Fibroblast of gingiva (primary cell): ENCODE data around the gene HAPLN3.

Experiments
- DNase-seq: peaks from one replicate; pipeline ENCODE4 v3.0.0-alpha.2; 2011; ENCODE audit warnings: low read depth

The HAPLN3 gene

GRCh38 chr15:88909956-88910831, 14.8 kb upstream of the HAPLN3 start:
- DNase-seq, result peak; percentile 86

- DNase-seq, result no peak
These were observed 13.6 kb upstream of the HAPLN3 start for GRCh38 chr15:88908697-88909621.

GRCh38 chr15:88908123-88908522, 12.8 kb upstream of the HAPLN3 start:
- no peak for DNase-seq

DNA sequence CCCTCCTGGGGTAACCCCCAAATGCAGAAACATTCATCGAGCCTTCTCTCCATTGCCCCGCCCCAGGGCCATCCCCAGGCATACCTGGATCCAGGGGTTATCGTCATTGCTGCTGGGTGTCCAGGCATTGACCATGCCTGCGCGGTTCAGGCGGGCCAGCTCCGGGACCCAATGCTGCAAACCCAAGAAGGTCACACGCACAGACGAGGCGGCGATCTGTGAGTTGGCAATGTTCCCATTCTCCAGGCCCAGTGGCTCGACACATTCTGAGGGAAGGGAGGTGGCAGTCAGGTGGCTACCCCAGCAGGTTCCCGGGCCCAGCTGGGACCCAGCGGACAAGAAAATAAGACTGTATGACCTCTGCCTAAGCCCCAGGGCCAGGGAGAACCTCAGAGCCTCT, 11.8 kb upstream of the HAPLN3 start:
- DNase-seq, result no peak

- DNase-seq, result no peak
These were observed 11.2 kb upstream of the HAPLN3 start for GRCh38 chr15:88906551-88906950.

- DNase-seq, result no peak
These were observed 10.8 kb upstream of the HAPLN3 start for GRCh38 chr15:88906130-88906529.

DNA sequence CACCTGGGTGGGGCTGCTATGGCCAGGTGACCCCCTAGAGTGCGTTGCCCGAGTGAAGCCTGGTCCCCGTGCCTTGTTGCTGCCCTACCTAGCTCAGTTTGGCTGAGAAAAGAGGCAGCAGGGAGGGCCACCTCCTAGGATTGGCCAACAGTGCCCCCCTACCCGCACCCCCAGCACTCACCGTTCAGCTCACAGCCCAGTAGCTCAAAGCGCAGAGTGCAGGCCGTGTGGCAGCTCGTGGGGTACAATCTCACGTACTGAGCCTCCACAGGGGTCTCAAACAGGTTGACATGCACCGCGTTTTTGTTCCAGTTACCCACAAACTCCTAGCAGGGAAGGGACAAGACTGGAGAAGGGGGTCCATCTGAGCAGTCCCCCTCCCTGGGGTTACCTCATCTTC, 10.2 kb upstream of the HAPLN3 start:
- no peak for DNase-seq

DNA sequence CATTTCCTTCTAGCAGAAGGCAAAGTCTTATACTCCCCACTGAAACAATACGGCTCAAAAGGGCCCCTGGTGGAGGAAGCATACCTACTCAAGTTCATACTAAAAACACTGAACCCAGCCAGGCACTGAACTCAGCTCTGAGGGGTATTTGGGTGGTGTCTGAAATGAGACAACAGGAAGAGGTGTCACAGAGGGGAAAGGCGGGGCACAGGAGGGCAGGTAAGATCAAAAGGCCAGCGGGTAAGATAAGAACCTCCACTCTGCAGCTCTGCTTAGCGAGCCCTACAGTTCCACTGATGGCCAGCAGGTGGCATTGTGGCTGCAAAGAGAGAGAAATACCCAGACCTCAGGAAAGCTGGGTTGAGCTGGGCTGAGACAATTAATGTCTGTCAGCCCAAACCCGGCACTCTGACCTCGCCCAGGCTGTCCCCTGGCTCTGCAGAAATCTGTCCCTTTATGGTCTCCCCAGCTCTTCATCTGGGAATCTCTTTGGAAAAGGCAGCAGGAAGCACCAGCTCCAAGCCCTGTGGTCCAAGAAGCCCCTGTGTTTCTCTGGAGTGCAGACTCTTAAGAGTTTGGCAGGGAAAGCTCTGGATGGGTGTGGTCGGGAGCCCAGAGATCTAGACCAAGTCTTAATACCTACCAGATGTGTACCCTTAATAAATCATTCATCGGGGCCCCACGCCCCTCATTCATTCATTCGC, 9.4 kb upstream of the HAPLN3 start:
- DNase-seq, result peak; percentile 60

DNA sequence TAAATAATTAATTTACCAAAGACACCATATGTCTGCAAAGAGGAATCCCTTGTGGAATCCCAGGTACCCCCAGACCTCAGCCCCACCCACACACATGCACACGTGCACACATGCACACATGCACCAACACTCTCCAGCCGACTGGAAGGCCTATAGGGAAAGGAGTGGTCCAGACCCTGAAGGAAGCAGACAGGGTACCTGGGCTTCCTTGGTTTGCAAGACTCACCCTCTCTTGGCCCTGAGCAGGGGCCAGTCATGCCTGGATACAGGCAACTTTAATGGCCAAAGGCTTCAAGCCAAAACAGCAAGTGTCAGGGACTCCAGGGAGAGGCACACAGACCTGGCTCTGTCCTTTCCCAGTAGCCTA, 8.9 kb upstream of the HAPLN3 start:
- DNase-seq, result no peak

- no peak for DNase-seq
These were observed 7.5 kb upstream of the HAPLN3 start for GRCh38 chr15:88902846-88903245.

DNA sequence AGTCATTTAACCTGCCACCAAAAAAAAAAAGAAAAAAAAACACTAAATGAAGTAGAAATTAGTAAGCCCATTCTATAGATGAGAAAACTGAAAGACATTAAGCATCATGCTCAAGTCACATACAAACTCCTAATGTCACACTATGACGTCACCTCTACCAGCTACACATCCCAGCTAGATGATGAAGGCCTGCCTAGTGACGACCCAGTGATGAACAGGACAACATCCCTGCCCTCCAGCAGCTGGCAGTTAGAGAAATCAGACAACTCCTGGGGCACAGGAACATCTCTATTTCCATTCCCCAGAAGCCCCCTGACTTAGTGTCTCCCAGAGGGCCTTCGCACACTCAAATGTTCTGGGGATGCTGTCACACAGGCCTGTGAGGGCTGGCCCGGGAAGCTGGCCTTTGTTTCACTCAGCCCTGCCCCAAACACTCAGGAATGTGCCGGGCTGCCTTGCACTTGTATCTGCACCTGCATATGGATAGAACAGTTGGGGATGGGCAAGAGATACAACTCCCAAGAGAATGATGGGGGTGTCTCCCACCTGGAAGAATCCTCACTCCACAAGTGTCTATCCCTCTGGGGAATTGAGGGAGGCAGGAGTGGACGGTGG, 7.0 kb upstream of the HAPLN3 start:
- no peak for DNase-seq

DNA sequence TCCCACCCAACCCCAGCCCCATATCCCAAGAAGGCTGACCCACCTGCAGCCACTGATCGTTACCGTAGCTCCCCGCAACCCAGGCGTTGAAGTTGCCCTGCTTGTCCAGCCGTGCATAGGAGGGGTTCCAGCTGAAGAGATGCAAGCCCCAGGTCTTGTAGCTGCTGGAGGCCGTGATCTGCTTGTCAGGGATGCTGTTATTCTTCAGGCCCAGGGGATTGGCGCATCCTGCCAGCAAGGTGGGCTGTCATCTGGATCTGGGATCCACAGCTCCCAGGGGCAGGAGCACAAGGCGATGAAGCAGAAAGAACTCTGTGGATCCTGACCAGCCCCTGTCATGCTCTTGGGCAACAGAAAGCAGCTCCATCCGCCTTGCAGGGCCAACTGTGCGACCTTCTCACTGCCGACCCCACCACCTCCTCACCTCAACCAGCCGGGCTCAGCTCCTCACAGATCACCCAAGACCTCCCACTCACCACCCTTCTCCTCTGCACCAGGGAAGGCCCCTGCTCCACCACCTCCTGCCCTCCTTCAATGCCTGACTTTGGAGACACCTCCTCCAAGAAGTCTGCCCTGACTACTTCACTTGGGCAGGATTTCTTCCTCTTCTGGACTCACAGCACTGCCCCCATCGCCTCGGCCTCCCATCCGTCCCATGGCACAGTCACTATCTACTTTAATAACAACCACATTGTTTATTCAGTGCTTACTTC, 6.3 kb upstream of the HAPLN3 start:
- DNase-seq, result no peak

GRCh38 chr15:88900982-88901418, 5.7 kb upstream of the HAPLN3 start:
- no peak for DNase-seq

GRCh38 chr15:88900309-88900981, 5.1 kb upstream of the HAPLN3 start:
- no peak for DNase-seq

GRCh38 chr15:88899251-88899650, 3.9 kb upstream of the HAPLN3 start:
- no peak for DNase-seq

- no peak for DNase-seq
These were observed 3.4 kb upstream of the HAPLN3 start for GRCh38 chr15:88898736-88899135.

- DNase-seq, result peak; percentile 74
These were observed 2.3 kb upstream of the HAPLN3 start for GRCh38 chr15:88897456-88898194.

GRCh38 chr15:88897142-88897455, 1.8 kb upstream of the HAPLN3 start:
- DNase-seq, result no peak

- DNase-seq, result no peak
These were observed 1.1 kb upstream of the HAPLN3 start for GRCh38 chr15:88896333-88897033.
